Tibial nerve (tissue), 4 donors: ENCODE data around the gene BAD. TPM values are rescaled to one million over a fixed set of nuclear protein-coding genes. Genes with fewer than 3 reads are reported as not detected.
"Not testable (repeated sequence)": the region's sequence is repeated elsewhere in the genome, so short reads cannot be mapped to it uniquely, and the experiment has no call there.

Experiments used
- DNase-seq, 2 donors: peaks; one replicate each; pipeline ENCODE4 v3.0.0-alpha.2; 2019; ENCODE audit warnings: low spot score in 2 of 2
- H3K27ac ChIP-seq, 4 donors: fragments of 200-600 bp; sonication (generic) in 3 of 4; one replicate each; pipeline ENCODE4 v1.5.1; 2017 to 2019; ENCODE audit warnings: mild to moderate bottlenecking in 1 of 4
- H3K27me3 ChIP-seq, 2 donors: fragments of 200-600 bp; sonication (generic) in 1 of 2; one replicate each; pipeline versions ENCODE4 v1.5.1 to v1.6.0; 2017 to 2019
- H3K36me3 ChIP-seq, 3 donors: fragments of 200-600 bp; sonication (generic); one replicate each; pipeline ENCODE4 v1.5.1; 2018 to 2019
- H3K4me1 ChIP-seq, 4 donors: fragments of 200-600 bp; sonication (generic) in 3 of 4; one replicate each; pipeline ENCODE4 v1.5.1; 2017 to 2019
- H3K4me3 ChIP-seq, 4 donors: fragments of 200-600 bp; sonication (generic) in 3 of 4; one replicate each; pipeline ENCODE4 v1.5.1; 2017 to 2019; ENCODE audit warnings: mild to moderate bottlenecking in 1 of 4, moderate library complexity in 1 of 4
- H3K9me3 ChIP-seq, 4 donors: fragments of 200-600 bp; sonication (generic) in 3 of 4; one replicate each; pipeline ENCODE4 v1.5.1; 2017 to 2019
- CTCF ChIP-seq, 5 experiments: fragments of 200-600 bp in 3 of 5; fragments of 450-650 bp in 2 of 5; sonication (generic) in 3 of 5; IDR thresholded peaks; one replicate each; pipeline ENCODE4 v1.5.1; 2016 to 2019; ENCODE audit warnings: antibody characterized with exemption in 5 of 5, mild to moderate bottlenecking in 3 of 5, moderate library complexity in 2 of 5
- EP300 ChIP-seq, 2 donors: sonication (generic); formaldehyde crosslinking; IDR thresholded peaks; one replicate each; pipeline ENCODE4 v1.6.1; 2017; ENCODE audit warnings: antibody characterized with exemption in 2 of 2, mild to moderate bottlenecking in 1 of 2
- POLR2A ChIP-seq, 2 donors: fragments of 450-650 bp; IDR thresholded peaks; one replicate each; pipeline ENCODE4 v1.6.1; 2017; ENCODE audit warnings: antibody characterized with exemption in 2 of 2, mild to moderate bottlenecking in 2 of 2, moderate library complexity in 2 of 2
- WGBS, 2 donors: methylation state at CpG; one replicate each; pipeline ENCODE4 v1.1.5; 2018; 5-methylcytosine and 5-hydroxymethylcytosine counted together
- total RNA-seq, 4 donors: library from RNA; depleted of rRNA; stranded (reverse); fragments of >200 nt; gene quantifications; one replicate each; pipeline ENCODE4 v1.1.0, GENCODE V29; 2016

Gene BAD
- total RNA-seq, 4 donors from 2014 or later, result 110 to 143 (median 124) TPM

GRCh38 chr11:64246871-64247728 lies 37.4 kb downstream of the BAD start, which contains the start of gene PPP1R14B:
TSS of gene PPP1R14B (minus strand) at chr11:64246943. CDS start at chr11:64246673, 270 bp downstream.
- Histone ChIP-seq H3K4me1 (peaks cover 0 to 82% (median 35%) of the 10 kb centered on the region in 4 donors), H3K27ac (peak within 1 kb of the TSS; percentile 70 to 92 (median 88)), H3K27me3 (no peaks in the 10 kb centered on the region), H3K4me3 (peak within 1 kb of the TSS; percentile 55 to 80 (median 74)), H3K36me3 (peaks cover 0 to 18% (median 0%) of the 10 kb centered on the region in 3 donors), H3K9me3 (no peaks in the 10 kb centered on the region)
- WGBS, 2 donors, result 1% methylated on average over 39 to 45 of the region's 74 CpGs
- peak; percentile 77 for DNase-seq
- TF ChIP-seq CTCF (IDR thresholded peaks at IDR 0.05), result peak in 3 of 5 experiments; percentile 10 to 64 (median 38)
- TF ChIP-seq POLR2A (IDR thresholded peaks at IDR 0.05), result peak in 1 of 2 donors; percentile 29
- TF ChIP-seq EP300 (IDR thresholded peaks at IDR 0.05), result peak; percentile 39 to 62

- H3K36me3 ChIP-seq, result peaks cover 0 to 18% (median 0%) of the 10 kb centered on the region in 3 donors
- not testable (repeated sequence) for H3K9me3 ChIP-seq, H3K27me3 ChIP-seq, DNase-seq
- peaks cover 0 to 81% (median 34%) of the 10 kb centered on the region in 4 donors for H3K4me1 ChIP-seq
- peak overlapping the region; percentile 55 to 80 (median 74) for H3K4me3 ChIP-seq
- peak overlapping the region; percentile 46 to 92 (median 88) for H3K27ac ChIP-seq
- 3% methylated on average over 17 of the region's 43 CpGs; no CpG with 5 or more reads in 1 of the 2 donors for WGBS, 2 donors
These were observed 37.9 kb downstream of the BAD start for GRCh38 chr11:64246621-64246870.

GRCh38 chr11:64245797-64246620 lies 38.5 kb downstream of the BAD start:
- H3K27me3 ChIP-seq, result no peaks in the 10 kb centered on the region
- peak overlapping the region; percentile 44 to 80 (median 70) for H3K4me3 ChIP-seq
- peak; percentile 58 for DNase-seq
- peaks cover 0 to 18% (median 0%) of the 10 kb centered on the region in 3 donors for H3K36me3 ChIP-seq
- WGBS, 2 donors, result 1% methylated on average over 38 to 43 of the region's 46 CpGs
- no peaks in the 10 kb centered on the region for H3K9me3 ChIP-seq
- TF ChIP-seq POLR2A (IDR thresholded peaks at IDR 0.05) (no peak), CTCF (IDR thresholded peaks at IDR 0.05) (no peak), EP300 (IDR thresholded peaks at IDR 0.05) (no peak)
- peaks cover 0 to 80% (median 32%) of the 10 kb centered on the region in 4 donors for H3K4me1 ChIP-seq
- H3K27ac ChIP-seq, result peak overlapping the region; percentile 46 to 92 (median 84)

- no peaks in the 10 kb centered on the region for H3K9me3 ChIP-seq
- peaks cover 0 to 76% (median 27%) of the 10 kb centered on the region in 4 donors for H3K4me1 ChIP-seq
- no peaks in the 10 kb centered on the region for H3K27me3 ChIP-seq
- H3K36me3 ChIP-seq, result peaks cover 0 to 18% (median 0%) of the 10 kb centered on the region in 3 donors
- no peak for TF ChIP-seq CTCF (IDR thresholded peaks at IDR 0.05)
- TF ChIP-seq POLR2A (IDR thresholded peaks at IDR 0.05), result no peak
- TF ChIP-seq EP300 (IDR thresholded peaks at IDR 0.05), result no peak
- H3K4me3 ChIP-seq, result peak overlapping the region; percentile 44 to 80 (median 70)
- WGBS, 2 donors, result 0 to 2% methylated on average over 3 to 6 of the region's 6 CpGs
- H3K27ac ChIP-seq, result peak overlapping the region; percentile 46 to 92 (median 84)
- no peak for DNase-seq
These were observed 39.1 kb downstream of the BAD start for GRCh38 chr11:64245401-64245796.

GRCh38 chr11:64244966-64245365 lies 39.5 kb downstream of the BAD start:
- Histone ChIP-seq H3K27me3 (no peaks in the 10 kb centered on the region), H3K4me3 (peak overlapping the region; percentile 44 to 80 (median 70)), H3K4me1 (peaks cover 0 to 77% (median 31%) of the 10 kb centered on the region in 4 donors), H3K9me3 (no peaks in the 10 kb centered on the region), H3K27ac (peak overlapping the region in 3 of 4 donors; percentile 83 to 92 (median 84)), H3K36me3 (peaks cover 0 to 18% (median 0%) of the 10 kb centered on the region in 3 donors)
- DNase-seq, result no peak
- 0 to 15% methylated on average over 1 to 6 of the region's 6 CpGs for WGBS, 2 donors
- TF ChIP-seq CTCF (IDR thresholded peaks at IDR 0.05), result no peak
- TF ChIP-seq POLR2A (IDR thresholded peaks at IDR 0.05), result no peak
- no peak for TF ChIP-seq EP300 (IDR thresholded peaks at IDR 0.05)
